HEK293 (cell line): ENCODE data around the gene ZAP70.

Experiments used
- CTCF ChIP-seq: fragments of 450-650 bp; formaldehyde crosslinking; IDR thresholded peaks from 2 replicates; pipeline ENCODE4 v1.5.1; 2016; ENCODE audit warnings: missing biosample characterization, missing genetic modification characterization
- KLF9 ChIP-seq: fragments of 450-650 bp; formaldehyde crosslinking; IDR thresholded peaks from 2 replicates; pipeline ENCODE4 v1.5.1; 2016; ENCODE audit warnings: missing biosample characterization, missing genetic modification characterization, low read depth
- PRDM2 ChIP-seq: fragments of 450-650 bp; formaldehyde crosslinking; IDR thresholded peaks from 2 replicates; pipeline ENCODE4 v1.5.1; 2016; ENCODE audit warnings: missing biosample characterization, missing genetic modification characterization, borderline replicate concordance
- ZBTB26 ChIP-seq: fragments of 450-650 bp; formaldehyde crosslinking; optimal IDR thresholded peaks from 2 replicates; pipeline ENCODE3; 2016; ENCODE audit warnings: missing biosample characterization, mild to moderate bottlenecking, missing genetic modification characterization
- ZBTB8A ChIP-seq: fragments of 450-650 bp; formaldehyde crosslinking; IDR thresholded peaks from 2 replicates; pipeline ENCODE4 v1.5.1; 2016; ENCODE audit warnings: missing biosample characterization, missing genetic modification characterization
- ZNF121 ChIP-seq: fragments of 450-650 bp; formaldehyde crosslinking; IDR thresholded peaks from 2 replicates; pipeline ENCODE4 v1.5.1; 2016; ENCODE audit warnings: missing biosample characterization, missing genetic modification characterization
- ZNF341 ChIP-seq: fragments of 450-650 bp; formaldehyde crosslinking; IDR thresholded peaks from 2 replicates; pipeline ENCODE4; 2016; ENCODE audit warnings: low read depth, missing biosample characterization, missing genetic modification characterization
- ZNF350 ChIP-seq: fragments of 450-650 bp; formaldehyde crosslinking; IDR thresholded peaks from 2 replicates; pipeline ENCODE4 v1.5.0; 2017; ENCODE audit warnings: missing biosample characterization, mild to moderate bottlenecking, missing genetic modification characterization
- ZNF398 ChIP-seq: fragments of 450-650 bp; formaldehyde crosslinking; IDR thresholded peaks from 2 replicates; pipeline ENCODE4 v1.5.1; 2017; ENCODE audit warnings: missing biosample characterization, missing genetic modification characterization
- ZNF404 ChIP-seq: fragments of 450-650 bp; formaldehyde crosslinking; IDR thresholded peaks from 2 replicates; pipeline ENCODE4 v1.5.1; 2017; ENCODE audit warnings: missing biosample characterization, missing genetic modification characterization
- ZNF555 ChIP-seq: fragments of 450-650 bp; formaldehyde crosslinking; conservative IDR thresholded peaks from 2 replicates; pipeline ENCODE4 v1.5.1; 2017; ENCODE audit warnings: missing biosample characterization, mild to moderate bottlenecking, missing genetic modification characterization, inconsistent platforms
- ZNF596 ChIP-seq: fragments of 450-650 bp; IDR thresholded peaks from 2 replicates; pipeline ENCODE4 v1.5.0; 2018; ENCODE audit warnings: missing biosample characterization, mild to moderate bottlenecking, missing genetic modification characterization, moderate library complexity
- ZNF704 ChIP-seq: fragments of 450-650 bp; formaldehyde crosslinking; IDR thresholded peaks from 2 replicates; pipeline ENCODE4 v1.5.1; 2016; ENCODE audit warnings: missing biosample characterization, missing genetic modification characterization
- ZSCAN16 ChIP-seq: fragments of 450-650 bp; formaldehyde crosslinking; IDR thresholded peaks from 2 replicates; pipeline ENCODE4 v1.5.1; 2016; ENCODE audit warnings: missing biosample characterization, missing genetic modification characterization

- TF ChIP-seq ZNF404 (tag by site-specific recombination) (no peak), CTCF (tag by site-specific recombination) (no peak), ZBTB8A (tag by site-specific recombination) (no peak), PRDM2 (tag by site-specific recombination) (no peak), ZNF704 (no peak), ZNF555 (tag by site-specific recombination) (no peak), ZNF121 (tag by site-specific recombination) (no peak), ZNF596 (tag by site-specific recombination) (no peak), ZNF341 (tag by site-specific recombination) (no peak), KLF9 (tag by site-specific recombination) (no peak), ZBTB26 (no peak), ZNF350 (no peak), ZSCAN16 (tag by site-specific recombination) (no peak), ZNF398 (tag by site-specific recombination) (no peak)
Observed at GRCh38 chr2:97673915-97674283, 39.5 kb upstream of the ZAP70 start.
